H9 (cell line): ENCODE results near the gene TCF21. TPM values are rescaled to one million over a fixed set of nuclear protein-coding genes. Genes with fewer than 3 reads are reported as not detected.

ENCODE experiments used
- DNase-seq: peaks from one replicate; pipeline ENCODE4 v3.0.0-alpha.2; 2017
- H2AFZ ChIP-seq: one replicate; pipeline ENCODE4 v1.6.1; 2013; ENCODE audit warnings: mild to moderate bottlenecking, low read length, control low read depth, moderate library complexity
- H2AK5ac ChIP-seq: 2 replicates; pipeline ENCODE4 v1.6.1; 2013; ENCODE audit warnings: low read length, control low read depth, mixed read lengths; ENCODE audit not compliant: insufficient read length
- H2BK120ac ChIP-seq: one replicate; pipeline ENCODE4 v1.6.1; 2013; ENCODE audit warnings: low read depth, mild to moderate bottlenecking, low read length, control low read depth, inconsistent platforms; ENCODE audit not compliant: poor library complexity, severe bottlenecking
- H2BK12ac ChIP-seq: 2 replicates; pipeline ENCODE4 v1.6.1; 2013; ENCODE audit warnings: low read length, control low read depth, mixed read lengths, low read depth; ENCODE audit not compliant: insufficient read length
- H2BK15ac ChIP-seq: 2 replicates; pipeline ENCODE4 v1.6.1; 2013; ENCODE audit warnings: low read depth, low read length, control low read depth
- H2BK20ac ChIP-seq: one replicate; pipeline ENCODE4 v1.6.1; 2013; ENCODE audit warnings: low read depth, mild to moderate bottlenecking, low read length, control low read depth, inconsistent platforms; ENCODE audit not compliant: poor library complexity, severe bottlenecking
- H2BK5ac ChIP-seq: 2 replicates; pipeline ENCODE4 v1.6.1; 2013; ENCODE audit warnings: low read length, control low read depth, mixed read lengths; ENCODE audit not compliant: insufficient read length
- H3K14ac ChIP-seq: 2 replicates; pipeline ENCODE4 v1.6.1; 2013; ENCODE audit warnings: low read length, control low read depth; ENCODE audit not compliant: insufficient read depth
- H3K18ac ChIP-seq: 2 replicates; pipeline ENCODE4 v1.6.1; 2013; ENCODE audit warnings: low read depth, mild to moderate bottlenecking, mixed read lengths, low read length, control low read depth; ENCODE audit not compliant: insufficient read length
- H3K23ac ChIP-seq: 2 replicates; pipeline ENCODE4 v1.6.1; 2013; ENCODE audit warnings: low read length, control low read depth, mixed read lengths, low read depth; ENCODE audit not compliant: insufficient read length
- H3K23me2 ChIP-seq: 2 replicates; pipeline ENCODE4 v1.6.1; 2013; ENCODE audit warnings: low read depth, mild to moderate bottlenecking, mixed read lengths, low read length, control low read depth; ENCODE audit not compliant: insufficient read length, poor library complexity, severe bottlenecking
- H3K27ac ChIP-seq: 2 replicates; pipeline ENCODE4 v1.5.1; 2013; ENCODE audit warnings: low read length, control low read depth, mixed read lengths, low read depth; ENCODE audit not compliant: insufficient read length
- H3K27me3 ChIP-seq: 2 replicates; pipeline ENCODE4 v1.6.1; 2013; ENCODE audit warnings: low read length, control low read depth, inconsistent platforms; ENCODE audit not compliant: insufficient read depth
- H3K4ac ChIP-seq: 2 replicates; pipeline ENCODE4 v1.6.1; 2013; ENCODE audit warnings: low read depth, mild to moderate bottlenecking, control low read depth, inconsistent platforms, low read length, moderate library complexity
- H3K4me1 ChIP-seq: 2 replicates; pipeline ENCODE4 v1.6.1; 2013; ENCODE audit warnings: low read length, control low read depth, inconsistent platforms; ENCODE audit not compliant: insufficient read depth
- H3K4me2 ChIP-seq: 2 replicates; pipeline ENCODE4 v1.6.1; 2013; ENCODE audit warnings: low read length, control low read depth, mixed read lengths; ENCODE audit not compliant: insufficient read length, insufficient read depth
- H3K56ac ChIP-seq: 2 replicates; pipeline ENCODE4 v1.6.1; 2013; ENCODE audit warnings: low read depth, mild to moderate bottlenecking, mixed read lengths, low read length, control low read depth; ENCODE audit not compliant: insufficient read length
- H3K79me1 ChIP-seq: 2 replicates; pipeline ENCODE4 v1.6.1; 2013; ENCODE audit warnings: low read depth, mild to moderate bottlenecking, moderate library complexity, low read length, control low read depth, inconsistent platforms; ENCODE audit not compliant: insufficient read depth, poor library complexity, severe bottlenecking
- H3K79me2 ChIP-seq: 2 replicates; pipeline ENCODE4 v1.6.1; 2013; ENCODE audit warnings: low read length, control low read depth, inconsistent platforms; ENCODE audit not compliant: insufficient read depth
- H3K9ac ChIP-seq: 2 replicates; pipeline ENCODE4 v1.6.1; 2013; ENCODE audit warnings: low read length, control low read depth, mixed read lengths; ENCODE audit not compliant: insufficient read length; ENCODE audit errors: extremely low read depth
- H3K9me3 ChIP-seq: one replicate; pipeline ENCODE4 v1.6.1; 2013; ENCODE audit warnings: low read depth, low read length, inconsistent platforms; ENCODE audit not compliant: control insufficient read depth
- H3T11ph ChIP-seq: one replicate; pipeline ENCODE4 v1.6.1; 2013; ENCODE audit warnings: mild to moderate bottlenecking, low read length, control low read depth, inconsistent platforms
- H4K20me1 ChIP-seq: one replicate; pipeline ENCODE4 v1.6.1; 2013; ENCODE audit not compliant: control insufficient read depth, insufficient read length, insufficient read depth
- H4K5ac ChIP-seq: 2 replicates; pipeline ENCODE4 v1.6.1; 2013; ENCODE audit warnings: low read depth, mild to moderate bottlenecking, mixed read lengths, low read length, control low read depth; ENCODE audit not compliant: insufficient read length
- H4K8ac ChIP-seq: replicated peaks from 2 replicates; pipeline ENCODE4 v1.6.1; 2013; ENCODE audit warnings: low read length, control low read depth, mixed read lengths, low read depth; ENCODE audit not compliant: insufficient read length
- H4K91ac ChIP-seq: 2 replicates; pipeline ENCODE4 v1.6.1; 2013; ENCODE audit warnings: low read depth, mild to moderate bottlenecking, moderate library complexity, mixed read lengths, low read length, control low read depth; ENCODE audit not compliant: insufficient read length
- H3K27ac Mint-ChIP-seq, 3 experiments: 2 replicates in 2 of 3; 3 replicates in 1 of 3; pipeline ENCODE4 v1.8.0; 2020 to 2021; ENCODE audit warnings: mixed read lengths in 3 of 3, mild to moderate bottlenecking in 1 of 3, moderate library complexity in 1 of 3
- H3K27me3 Mint-ChIP-seq: 2 replicates; pipeline ENCODE4 v1.8.0; 2021; ENCODE audit warnings: low read depth, mild to moderate bottlenecking, moderate library complexity, mixed read lengths
- H3K36me3 Mint-ChIP-seq, 3 experiments: 2 replicates in 2 of 3; 3 replicates in 1 of 3; pipeline ENCODE4 v1.8.0; 2020 to 2021; ENCODE audit warnings: low read depth in 3 of 3, mixed read lengths in 3 of 3; ENCODE audit not compliant: insufficient read depth in 1 of 3
- H3K4me1 Mint-ChIP-seq, 2 experiments: 2 replicates each; pipeline ENCODE4 v1.8.0; 2020; ENCODE audit warnings: mixed read lengths in 2 of 2
- H3K4me3 Mint-ChIP-seq, 2 experiments: 2 replicates in 1 of 2; 3 replicates in 1 of 2; pipeline ENCODE4 v1.8.0; 2020 to 2021; ENCODE audit warnings: mild to moderate bottlenecking in 2 of 2, mixed read lengths in 2 of 2, moderate library complexity in 1 of 2
- H3K9me3 Mint-ChIP-seq, 2 experiments: 2 replicates in 1 of 2; 3 replicates in 1 of 2; pipeline ENCODE4 v1.8.0; 2020; ENCODE audit warnings: mild to moderate bottlenecking in 2 of 2, mixed read lengths in 2 of 2, moderate library complexity in 1 of 2
- WGBS: extraction: QIAGEN DNeasy Blood & Tissue Kit; methylation state at CpG from one replicate; pipeline ENCODE4 v1.1.7; 2013; ENCODE audit warnings: missing lambda C conversion rate, low lambda C conversion rate, mixed read lengths; ENCODE audit not compliant: insufficient read length; ENCODE audit errors: extremely low coverage; 5-methylcytosine and 5-hydroxymethylcytosine counted together
- total RNA-seq: library from RNA; stranded (reverse); gene quantifications from 2 replicates; pipeline ENCODE4 v1.2.1, GENCODE V29; 2021
- TF ChIP-seq, protein P1 (sequence below): fragments of 200-600 bp; sonication (generic); conservative IDR thresholded peaks from 3 replicates; pipeline ENCODE4 v1.8.0; 2021; ENCODE audit warnings: antibody characterized with exemption, mild to moderate bottlenecking

The TCF21 gene
- total RNA-seq, 1 experiment from 2014 or later: not detected

- H2AFZ ChIP-seq: no peak overlapping the region
- H2BK15ac ChIP-seq: no peak overlapping the region
- H3K23me2 ChIP-seq: peaks cover 28% of the 10 kb centered on the region
- DNase-seq: peak; percentile 40
- no peak overlapping the region for H3K9ac ChIP-seq
- H4K20me1 ChIP-seq: no peaks in the 10 kb centered on the region
- H3K79me1 ChIP-seq: no peaks in the 10 kb centered on the region
- peaks cover 100% of the 10 kb centered on the region for H3K27me3 Mint-ChIP-seq
- H3K4me3 Mint-ChIP-seq: peak overlapping the region; percentile 28 to 81
- no peak overlapping the region for H2BK5ac ChIP-seq
- no peak overlapping the region for H3K4ac ChIP-seq
- WGBS: no CpG with 5 or more reads among the region's 41 CpGs
- no peak overlapping the region for H3K27ac Mint-ChIP-seq
- no peaks in the 10 kb centered on the region for H3K79me2 ChIP-seq
- H2BK12ac ChIP-seq: no peak overlapping the region
- no peak overlapping the region for H3K14ac ChIP-seq
- H2BK120ac ChIP-seq: no peak overlapping the region
- no peak overlapping the region for H2BK20ac ChIP-seq
- no peaks in the 10 kb centered on the region for H3K9me3 ChIP-seq
- H3K23ac ChIP-seq: no peak overlapping the region
- H3K4me2 ChIP-seq: peak overlapping the region; percentile 48
- TF ChIP-seq, protein P1, sequence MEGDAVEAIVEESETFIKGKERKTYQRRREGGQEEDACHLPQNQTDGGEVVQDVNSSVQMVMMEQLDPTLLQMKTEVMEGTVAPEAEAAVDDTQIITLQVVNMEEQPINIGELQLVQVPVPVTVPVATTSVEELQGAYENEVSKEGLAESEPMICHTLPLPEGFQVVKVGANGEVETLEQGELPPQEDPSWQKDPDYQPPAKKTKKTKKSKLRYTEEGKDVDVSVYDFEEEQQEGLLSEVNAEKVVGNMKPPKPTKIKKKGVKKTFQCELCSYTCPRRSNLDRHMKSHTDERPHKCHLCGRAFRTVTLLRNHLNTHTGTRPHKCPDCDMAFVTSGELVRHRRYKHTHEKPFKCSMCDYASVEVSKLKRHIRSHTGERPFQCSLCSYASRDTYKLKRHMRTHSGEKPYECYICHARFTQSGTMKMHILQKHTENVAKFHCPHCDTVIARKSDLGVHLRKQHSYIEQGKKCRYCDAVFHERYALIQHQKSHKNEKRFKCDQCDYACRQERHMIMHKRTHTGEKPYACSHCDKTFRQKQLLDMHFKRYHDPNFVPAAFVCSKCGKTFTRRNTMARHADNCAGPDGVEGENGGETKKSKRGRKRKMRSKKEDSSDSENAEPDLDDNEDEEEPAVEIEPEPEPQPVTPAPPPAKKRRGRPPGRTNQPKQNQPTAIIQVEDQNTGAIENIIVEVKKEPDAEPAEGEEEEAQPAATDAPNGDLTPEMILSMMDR: no peak
- no peak overlapping the region for H3K27ac ChIP-seq
- H3K18ac ChIP-seq: no peak overlapping the region
- H4K5ac ChIP-seq: no peak overlapping the region
- H3T11ph ChIP-seq: no peak overlapping the region
- no peak overlapping the region for H3K56ac ChIP-seq
- no peak overlapping the region for H2AK5ac ChIP-seq
- H3K9me3 Mint-ChIP-seq: peaks cover 0 to 2% of the 10 kb centered on the region in 2 experiments; a peak in 1 of 5 replicates
- H4K91ac ChIP-seq: no peak overlapping the region
- H4K8ac ChIP-seq: no peak overlapping the region
- H3K4me1 ChIP-seq: peaks cover 2% of the 10 kb centered on the region; the same call in 1 of the 2 replicates
- peaks cover 73% of the 10 kb centered on the region for H3K27me3 ChIP-seq
- H3K36me3 Mint-ChIP-seq: no peaks in the 10 kb centered on the region; a peak in 1 of 7 replicates
- H3K4me1 Mint-ChIP-seq: peaks cover 42 to 57% of the 10 kb centered on the region in 2 experiments
Measured at GRCh38 chr6:133892813-133893691, 4.1 kb downstream of the TCF21 start.
